ENCODE data around the gene PARP9. TPM values are rescaled to one million over a fixed set of nuclear protein-coding genes. Genes with fewer than 3 reads are reported as not detected.

The PARP9 gene
- total RNA-seq, 5 donors from 2014 or later (not counting 1 experiment from before 2014, with no cell fraction given) = 20.2 to 43.0 (median 24.3) TPM

GRCh38 chr3:122557356-122557755 lies 6.7 kb downstream of the PARP9 start:
- peaks cover 63% of the 10 kb centered on the region for H3K36me3 Mint-ChIP-seq
- POLR2A ChIA-PET = interaction anchor here in 1 of 2 donors (0.6 kb wide), 1 partner anchor 138 kb away, joined by 3 read pairs; no protein-coding TSS in a partner anchor

DNA sequence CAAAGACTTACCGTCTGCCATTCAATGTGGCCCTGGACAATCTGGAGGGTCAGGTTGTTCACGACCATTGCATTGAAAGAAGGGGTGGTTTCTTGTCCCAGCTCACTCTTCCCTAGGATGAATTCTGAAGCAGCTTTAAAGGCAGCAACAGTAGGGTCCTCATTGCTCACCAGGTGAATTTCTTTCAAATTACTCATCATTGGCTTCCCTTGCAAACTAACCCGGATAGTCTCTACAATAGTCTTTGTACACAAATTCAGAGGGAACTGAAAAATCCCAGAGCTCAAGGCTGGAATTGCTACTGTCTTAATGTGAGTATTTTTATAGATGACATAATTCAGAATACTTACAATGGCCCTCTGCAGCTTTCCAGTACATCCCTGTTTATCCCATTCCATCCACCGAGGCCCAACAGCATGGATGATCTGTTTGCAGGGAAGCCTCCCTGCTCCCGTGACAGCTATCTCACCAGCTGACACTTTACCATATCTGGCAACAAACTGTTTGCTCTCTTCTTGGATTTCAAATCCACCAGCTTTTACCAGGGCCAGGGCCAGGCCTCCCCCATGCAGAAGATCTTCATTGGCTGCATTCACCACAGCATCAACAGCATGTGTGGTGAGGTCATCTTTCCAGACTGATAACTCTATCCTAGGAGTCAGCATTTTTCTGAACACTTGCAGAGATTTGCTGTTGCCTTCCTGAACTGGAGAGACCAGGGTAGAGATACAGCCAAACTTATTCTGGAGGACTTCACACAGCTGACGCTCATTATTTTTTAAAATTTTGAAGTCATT lies 8.6 kb downstream of the PARP9 start:
- H3K4me3 ChIP-seq (ENCODE audit: control insufficient read depth in 1 of 2, extremely low read depth in 1 of 2, low read length in 1 of 2) = no peak overlapping the region
- Mint-ChIP-seq H3K27ac (no peak overlapping the region), H3K4me3 (no peak overlapping the region), H3K27me3 (no peaks in the 10 kb centered on the region), H3K9me3 (no peaks in the 10 kb centered on the region), H3K4me1 (peaks cover 27 to 33% (median 29%) of the 10 kb centered on the region in 3 donors), H3K36me3 (peaks cover 71% of the 10 kb centered on the region)
- peaks cover 0 to 2% of the 10 kb centered on the region in 2 experiments for H3K4me1 ChIP-seq (ENCODE audit: control insufficient read depth in 1 of 2, extremely low read depth in 1 of 2, insufficient read depth in 2 of 2, low read length in 2 of 2)
- DNase-seq (no peak), ATAC-seq (replicated peaks in 1 of 4) (no peak)
- ChIA-PET CTCF (interaction anchor here in 1 of 2 donors (0.6 to 1.2 kb wide), 3 partner anchors 123 to 125 kb away, joined by 3 to 4 read pairs (median 3); partner anchors contain the start of gene PARP14), POLR2A (no interaction called here)
- H3K27ac ChIP-seq (ENCODE audit: low read length) = no peak overlapping the region
- H3K36me3 ChIP-seq (ENCODE audit: control insufficient read depth in 2 of 2, extremely low read depth in 1 of 2, insufficient read depth in 1 of 2, low read length in 1 of 2) = peaks cover 17 to 86% of the 10 kb centered on the region in 2 donors
- no peaks in the 10 kb centered on the region for H3K27me3 ChIP-seq (replicated peaks in 1 of 2; ENCODE audit: control insufficient read depth in 2 of 2, extremely low read depth in 1 of 2, insufficient read depth in 2 of 2, low read length in 1 of 2)
- 100% methylated on average over 2 of the region's 6 CpGs for WGBS (ENCODE audit: insufficient coverage)
- H3K9me3 ChIP-seq = no peaks in the 10 kb centered on the region

More at GRCh38 chr3:122557356-122557755, 6.7 kb downstream of the PARP9 start:
- Histone ChIP-seq H3K36me3 (ENCODE audit: control insufficient read depth in 2 of 2, extremely low read depth in 1 of 2, insufficient read depth in 1 of 2, low read length in 1 of 2) (peaks cover 11 to 69% of the 10 kb centered on the region in 2 donors), H3K4me1 (ENCODE audit: control insufficient read depth in 1 of 2, extremely low read depth in 1 of 2, insufficient read depth in 2 of 2, low read length in 2 of 2) (peaks cover 0 to 15% of the 10 kb centered on the region in 2 experiments), H3K9me3 (no peaks in the 10 kb centered on the region), H3K27ac (ENCODE audit: low read length) (no peak overlapping the region), H3K27me3 (replicated peaks in 1 of 2; ENCODE audit: control insufficient read depth in 2 of 2, extremely low read depth in 1 of 2, insufficient read depth in 2 of 2, low read length in 1 of 2) (no peaks in the 10 kb centered on the region), H3K4me3 (ENCODE audit: control insufficient read depth in 1 of 2, extremely low read depth in 1 of 2, low read length in 1 of 2) (no peak overlapping the region)
- Mint-ChIP-seq H3K4me3 (no peak overlapping the region), H3K27me3 (no peaks in the 10 kb centered on the region), H3K27ac (no peak overlapping the region), H3K9me3 (no peaks in the 10 kb centered on the region), H3K4me1 (peaks cover 44 to 48% (median 45%) of the 10 kb centered on the region in 3 donors)
- ATAC-seq (replicated peaks in 1 of 4) (no peak), DNase-seq (no peak)
- 88% methylated on average over 4 of the region's 5 CpGs for WGBS (ENCODE audit: insufficient coverage)
- CTCF ChIA-PET = interaction anchor here (0.8 to 1.3 kb wide), 2 partner anchors 122 kb away, joined by 3 to 6 read pairs; no protein-coding TSS in a partner anchor

- no peaks in the 10 kb centered on the region for H3K27me3 Mint-ChIP-seq
- H3K9me3 ChIP-seq = no peaks in the 10 kb centered on the region
- H3K4me3 ChIP-seq (ENCODE audit: control insufficient read depth in 1 of 2, extremely low read depth in 1 of 2, low read length in 1 of 2) = no peak overlapping the region
- H3K36me3 Mint-ChIP-seq = peaks cover 78% of the 10 kb centered on the region
- no peak for ATAC-seq (replicated peaks in 1 of 4)
- H3K9me3 Mint-ChIP-seq = no peaks in the 10 kb centered on the region
- H3K27ac ChIP-seq (ENCODE audit: low read length) = no peak overlapping the region
- DNase-seq = no peak
- peaks cover 18 to 26% (median 21%) of the 10 kb centered on the region in 3 donors for H3K4me1 Mint-ChIP-seq
- no peak overlapping the region for H3K4me3 Mint-ChIP-seq
- peaks cover 0 to 2% of the 10 kb centered on the region in 2 experiments for H3K4me1 ChIP-seq (ENCODE audit: control insufficient read depth in 1 of 2, extremely low read depth in 1 of 2, insufficient read depth in 2 of 2, low read length in 2 of 2)
- H3K27ac Mint-ChIP-seq = no peak overlapping the region
- WGBS (ENCODE audit: insufficient coverage) = no CpG with 5 or more reads among the region's 3 CpGs
- peaks cover 17 to 82% of the 10 kb centered on the region in 2 donors for H3K36me3 ChIP-seq (ENCODE audit: control insufficient read depth in 2 of 2, extremely low read depth in 1 of 2, insufficient read depth in 1 of 2, low read length in 1 of 2)
- POLR2A ChIA-PET = no interaction called here
- CTCF ChIA-PET = no interaction called here
- H3K27me3 ChIP-seq (replicated peaks in 1 of 2; ENCODE audit: control insufficient read depth in 2 of 2, extremely low read depth in 1 of 2, insufficient read depth in 2 of 2, low read length in 1 of 2) = no peaks in the 10 kb centered on the region
Observed at GRCh38 chr3:122553171-122553570, 10.9 kb downstream of the PARP9 start.

DNA sequence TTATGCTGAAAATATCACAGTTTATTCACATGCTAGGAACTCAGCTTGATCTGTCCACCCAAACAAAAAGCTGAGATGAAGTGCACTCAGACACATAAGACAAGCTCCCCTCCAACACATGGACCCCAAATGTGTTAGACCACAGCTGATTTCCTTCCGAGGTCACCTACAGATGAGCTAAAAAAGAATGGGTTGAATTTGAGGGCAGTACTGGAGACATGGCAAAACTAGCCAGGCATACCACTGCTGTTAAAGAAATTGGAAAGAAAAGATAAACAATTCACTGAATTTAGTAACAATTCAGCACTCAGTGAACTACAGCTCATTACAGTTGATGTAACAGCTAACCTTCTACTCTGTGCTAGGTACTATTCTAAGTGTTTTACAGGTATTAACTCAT lies 15.5 kb downstream of the PARP9 start:
- peaks cover 6 to 10% (median 10%) of the 10 kb centered on the region in 3 donors for H3K4me1 Mint-ChIP-seq
- WGBS (ENCODE audit: insufficient coverage) = no CpG with 5 or more reads among the region's 1 CpG
- no peak for ATAC-seq (replicated peaks in 1 of 4)
- Histone ChIP-seq H3K4me1 (ENCODE audit: control insufficient read depth in 1 of 2, extremely low read depth in 1 of 2, insufficient read depth in 2 of 2, low read length in 2 of 2) (no peaks in the 10 kb centered on the region), H3K36me3 (ENCODE audit: control insufficient read depth in 2 of 2, extremely low read depth in 1 of 2, insufficient read depth in 1 of 2, low read length in 1 of 2) (peaks cover 8 to 77% of the 10 kb centered on the region in 2 donors), H3K27me3 (replicated peaks in 1 of 2; ENCODE audit: control insufficient read depth in 2 of 2, extremely low read depth in 1 of 2, insufficient read depth in 2 of 2, low read length in 1 of 2) (no peaks in the 10 kb centered on the region), H3K9me3 (no peaks in the 10 kb centered on the region), H3K4me3 (ENCODE audit: control insufficient read depth in 1 of 2, extremely low read depth in 1 of 2, low read length in 1 of 2) (no peak overlapping the region), H3K27ac (ENCODE audit: low read length) (no peak overlapping the region)
- ChIA-PET CTCF (interaction anchor here in 1 of 2 donors (0.6 kb wide), 2 partner anchors 39 to 40 kb away, joined by 3 read pairs; no protein-coding TSS in a partner anchor), POLR2A (interaction anchor here in 1 of 2 donors (0.6 kb wide), 1 partner anchor 124 kb away, joined by 3 read pairs; no protein-coding TSS in a partner anchor)
- no peak for DNase-seq
- no peak overlapping the region for H3K27ac Mint-ChIP-seq
- H3K9me3 Mint-ChIP-seq = no peaks in the 10 kb centered on the region
- no peak overlapping the region for H3K4me3 Mint-ChIP-seq
- H3K36me3 Mint-ChIP-seq = peaks cover 73% of the 10 kb centered on the region
- H3K27me3 Mint-ChIP-seq = no peaks in the 10 kb centered on the region

DNA sequence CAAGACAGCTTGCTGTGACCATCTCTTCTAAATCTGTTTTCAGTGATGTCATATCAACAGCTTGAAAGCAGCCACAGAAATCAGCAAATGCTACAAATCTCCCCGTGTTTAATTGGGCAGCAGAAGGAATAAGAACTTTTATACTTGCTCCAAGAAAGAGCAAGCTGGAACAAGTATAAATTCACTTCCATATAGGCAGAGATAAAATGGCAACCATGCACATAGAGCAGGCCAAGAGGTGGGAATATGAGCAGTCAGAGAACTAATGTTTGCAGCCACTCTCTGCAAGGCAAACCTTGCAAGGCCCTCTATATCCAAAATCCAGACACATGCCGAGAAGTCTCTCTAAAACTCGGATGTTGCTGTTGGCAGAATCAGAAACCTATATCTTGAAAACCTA lies 16.0 kb downstream of the PARP9 start:
- Histone ChIP-seq H3K4me1 (ENCODE audit: control insufficient read depth in 1 of 2, extremely low read depth in 1 of 2, insufficient read depth in 2 of 2, low read length in 2 of 2) (no peaks in the 10 kb centered on the region), H3K36me3 (ENCODE audit: control insufficient read depth in 2 of 2, extremely low read depth in 1 of 2, insufficient read depth in 1 of 2, low read length in 1 of 2) (peaks cover 8 to 75% of the 10 kb centered on the region in 2 donors), H3K27me3 (replicated peaks in 1 of 2; ENCODE audit: control insufficient read depth in 2 of 2, extremely low read depth in 1 of 2, insufficient read depth in 2 of 2, low read length in 1 of 2) (no peaks in the 10 kb centered on the region), H3K9me3 (no peaks in the 10 kb centered on the region), H3K27ac (ENCODE audit: low read length) (no peak overlapping the region), H3K4me3 (ENCODE audit: control insufficient read depth in 1 of 2, extremely low read depth in 1 of 2, low read length in 1 of 2) (no peak overlapping the region)
- peaks cover under 1 to 5% (median 5%) of the 10 kb centered on the region in 3 donors for H3K4me1 Mint-ChIP-seq
- no peaks in the 10 kb centered on the region for H3K9me3 Mint-ChIP-seq
- WGBS (ENCODE audit: insufficient coverage) = 87% methylated on average over 3 of the region's 3 CpGs
- no peaks in the 10 kb centered on the region for H3K27me3 Mint-ChIP-seq
- ChIA-PET CTCF (interaction anchor here in 1 of 2 donors (0.6 kb wide), 1 partner anchor 38 kb away, joined by 3 read pairs; no protein-coding TSS in a partner anchor), POLR2A (no interaction called here)
- no peak overlapping the region for H3K4me3 Mint-ChIP-seq
- no peak for ATAC-seq (replicated peaks in 1 of 4)
- H3K36me3 Mint-ChIP-seq = peaks cover 68% of the 10 kb centered on the region
- no peak for DNase-seq
- peak overlapping the region in 1 of 2 donors; percentile 23 for H3K27ac Mint-ChIP-seq

GRCh38 chr3:122546151-122546550 lies 17.9 kb downstream of the PARP9 start:
- DNase-seq (no peak), ATAC-seq (replicated peaks in 1 of 4) (no peak)
- no peaks in the 10 kb centered on the region for H3K9me3 Mint-ChIP-seq
- H3K4me1 Mint-ChIP-seq = peaks cover 0 to 4% (median 0%) of the 10 kb centered on the region in 3 donors
- H3K27ac Mint-ChIP-seq = no peak overlapping the region
- H3K4me3 ChIP-seq (ENCODE audit: control insufficient read depth in 1 of 2, extremely low read depth in 1 of 2, low read length in 1 of 2) = no peak overlapping the region
- H3K4me1 ChIP-seq (ENCODE audit: control insufficient read depth in 1 of 2, extremely low read depth in 1 of 2, insufficient read depth in 2 of 2, low read length in 2 of 2) = no peaks in the 10 kb centered on the region
- CTCF ChIA-PET = no interaction called here
- WGBS (ENCODE audit: insufficient coverage) = no CpG with 5 or more reads among the region's 5 CpGs
- H3K27ac ChIP-seq (ENCODE audit: low read length) = no peak overlapping the region
- peaks cover 4 to 67% of the 10 kb centered on the region in 2 donors for H3K36me3 ChIP-seq (ENCODE audit: control insufficient read depth in 2 of 2, extremely low read depth in 1 of 2, insufficient read depth in 1 of 2, low read length in 1 of 2)
- H3K36me3 Mint-ChIP-seq = peaks cover 61% of the 10 kb centered on the region
- no peaks in the 10 kb centered on the region for H3K27me3 Mint-ChIP-seq
- no peaks in the 10 kb centered on the region for H3K9me3 ChIP-seq
- H3K27me3 ChIP-seq (replicated peaks in 1 of 2; ENCODE audit: control insufficient read depth in 2 of 2, extremely low read depth in 1 of 2, insufficient read depth in 2 of 2, low read length in 1 of 2) = no peaks in the 10 kb centered on the region
- H3K4me3 Mint-ChIP-seq = no peak overlapping the region
- POLR2A ChIA-PET = no interaction called here

All from T-cell (primary cell).